ENCODE measurements around the gene ROM1. TPM values are rescaled to one million over a fixed set of nuclear protein-coding genes. Genes with fewer than 3 reads are reported as not detected.

The ROM1 gene
- total RNA-seq, 4 donors from 2014 or later: 1.1 to 11.2 (median 5.5) TPM

- TF ChIP-seq CTCF (IDR thresholded peaks at IDR 0.05; ENCODE audit: low read depth): no peak
Measured at GRCh38 chr11:62601372-62602140, 11.5 kb upstream of the ROM1 start, which contains the start of gene MTA2. MTA2 (minus strand) TSS chr11:62601865; CDS start chr11:62601450, 415 bp downstream.

- TF ChIP-seq CTCF (IDR thresholded peaks at IDR 0.05; ENCODE audit: low read depth): no peak
Measured at GRCh38 chr11:62602141-62603071, 10.7 kb upstream of the ROM1 start.

GRCh38 chr11:62603072-62603408 is 10.0 kb upstream of the ROM1 start:
- TF ChIP-seq CTCF (IDR thresholded peaks at IDR 0.05; ENCODE audit: low read depth): no peak

GRCh38 chr11:62603776-62604299 is 9.2 kb upstream of the ROM1 start:
- TF ChIP-seq CTCF (IDR thresholded peaks at IDR 0.05; ENCODE audit: low read depth): no peak

GRCh38 chr11:62604460-62605120 is 8.5 kb upstream of the ROM1 start:
- TF ChIP-seq CTCF (IDR thresholded peaks at IDR 0.05; ENCODE audit: low read depth): no peak

GRCh38 chr11:62605467-62605866 is 7.6 kb upstream of the ROM1 start:
- no peak for TF ChIP-seq CTCF (IDR thresholded peaks at IDR 0.05; ENCODE audit: low read depth)
